Activated naive CD8-positive, alpha-beta T cell (primary cell): ENCODE measurements around the gene SMARCAL1.

Experiments used
- H3K27ac Mint-ChIP-seq: one replicate; pipeline ENCODE4 v1.8.0; 2021; ENCODE audit warnings: mixed read lengths
- H3K27me3 Mint-ChIP-seq: one replicate; pipeline ENCODE4 v1.8.0; 2021; ENCODE audit warnings: mixed read lengths
- H3K36me3 Mint-ChIP-seq: one replicate; pipeline ENCODE4 v1.8.0; 2021; ENCODE audit warnings: mixed read lengths
- H3K4me1 Mint-ChIP-seq: one replicate; pipeline ENCODE4 v1.8.0; 2021; ENCODE audit warnings: low read depth, mixed read lengths
- H3K4me3 Mint-ChIP-seq: one replicate; pipeline ENCODE4 v1.8.0; 2021; ENCODE audit warnings: mild to moderate bottlenecking, mixed read lengths
- H3K9me3 Mint-ChIP-seq: one replicate; pipeline ENCODE4 v1.8.0; 2021; ENCODE audit warnings: low read depth, mixed read lengths

Gene SMARCAL1

GRCh38 chr2:216385478-216385877 lies 26.8 kb upstream of the SMARCAL1 start:
- H3K4me3 Mint-ChIP-seq = no peak overlapping the region
- no peaks in the 10 kb centered on the region for H3K27me3 Mint-ChIP-seq
- H3K27ac Mint-ChIP-seq = no peak overlapping the region
- H3K9me3 Mint-ChIP-seq = no peaks in the 10 kb centered on the region
- peaks cover 16% of the 10 kb centered on the region for H3K4me1 Mint-ChIP-seq
- no peaks in the 10 kb centered on the region for H3K36me3 Mint-ChIP-seq

GRCh38 chr2:216387262-216387661 lies 25.0 kb upstream of the SMARCAL1 start:
- H3K27ac Mint-ChIP-seq = no peak overlapping the region
- peaks cover 16% of the 10 kb centered on the region for H3K4me1 Mint-ChIP-seq
- no peak overlapping the region for H3K4me3 Mint-ChIP-seq
- no peaks in the 10 kb centered on the region for H3K36me3 Mint-ChIP-seq
- H3K9me3 Mint-ChIP-seq = no peaks in the 10 kb centered on the region
- no peaks in the 10 kb centered on the region for H3K27me3 Mint-ChIP-seq

- no peak overlapping the region for H3K4me3 Mint-ChIP-seq
- no peaks in the 10 kb centered on the region for H3K27me3 Mint-ChIP-seq
Observed at GRCh38 chr2:216388046-216388884, 24.0 kb upstream of the SMARCAL1 start.

GRCh38 chr2:216389570-216389969 lies 22.7 kb upstream of the SMARCAL1 start:
- Mint-ChIP-seq H3K27me3 (no peaks in the 10 kb centered on the region), H3K4me1 (peaks cover 16% of the 10 kb centered on the region), H3K9me3 (no peaks in the 10 kb centered on the region), H3K4me3 (no peak overlapping the region), H3K27ac (no peak overlapping the region), H3K36me3 (no peaks in the 10 kb centered on the region)

More at GRCh38 chr2:216388046-216388884, 24.0 kb upstream of the SMARCAL1 start:
- H3K36me3 Mint-ChIP-seq = no peaks in the 10 kb centered on the region
- no peaks in the 10 kb centered on the region for H3K9me3 Mint-ChIP-seq
- peak overlapping the region; percentile 46 for H3K27ac Mint-ChIP-seq
- peaks cover 16% of the 10 kb centered on the region for H3K4me1 Mint-ChIP-seq

- H3K4me1 Mint-ChIP-seq = peaks cover 19% of the 10 kb centered on the region
- H3K9me3 Mint-ChIP-seq = no peaks in the 10 kb centered on the region
- H3K27me3 Mint-ChIP-seq = no peaks in the 10 kb centered on the region
- no peak overlapping the region for H3K4me3 Mint-ChIP-seq
- H3K36me3 Mint-ChIP-seq = no peaks in the 10 kb centered on the region
- no peak overlapping the region for H3K27ac Mint-ChIP-seq
Observed at GRCh38 chr2:216391401-216391800, 20.9 kb upstream of the SMARCAL1 start.

- H3K4me3 Mint-ChIP-seq = no peak overlapping the region
- H3K27ac Mint-ChIP-seq = no peak overlapping the region
- no peaks in the 10 kb centered on the region for H3K27me3 Mint-ChIP-seq
- no peaks in the 10 kb centered on the region for H3K36me3 Mint-ChIP-seq
- no peaks in the 10 kb centered on the region for H3K9me3 Mint-ChIP-seq
- H3K4me1 Mint-ChIP-seq = peaks cover 19% of the 10 kb centered on the region
Observed at GRCh38 chr2:216392018-216392562, 20.2 kb upstream of the SMARCAL1 start.

- Mint-ChIP-seq H3K27ac (no peak overlapping the region), H3K27me3 (no peaks in the 10 kb centered on the region), H3K9me3 (no peaks in the 10 kb centered on the region), H3K4me1 (peaks cover 12% of the 10 kb centered on the region), H3K36me3 (no peaks in the 10 kb centered on the region), H3K4me3 (no peak overlapping the region)
Observed at GRCh38 chr2:216392945-216393840, 19.1 kb upstream of the SMARCAL1 start.

GRCh38 chr2:216394881-216395280 lies 17.4 kb upstream of the SMARCAL1 start:
- H3K4me3 Mint-ChIP-seq = no peak overlapping the region
- H3K27ac Mint-ChIP-seq = no peak overlapping the region
- H3K9me3 Mint-ChIP-seq = no peaks in the 10 kb centered on the region
- no peaks in the 10 kb centered on the region for H3K36me3 Mint-ChIP-seq
- no peaks in the 10 kb centered on the region for H3K27me3 Mint-ChIP-seq
- peaks cover 3% of the 10 kb centered on the region for H3K4me1 Mint-ChIP-seq

- H3K27me3 Mint-ChIP-seq = no peaks in the 10 kb centered on the region
- peaks cover 8% of the 10 kb centered on the region for H3K4me1 Mint-ChIP-seq
Observed at GRCh38 chr2:216399621-216400020, 12.7 kb upstream of the SMARCAL1 start.

GRCh38 chr2:216402751-216403150 lies 9.5 kb upstream of the SMARCAL1 start:
- Mint-ChIP-seq H3K4me3 (no peak overlapping the region), H3K9me3 (no peaks in the 10 kb centered on the region), H3K36me3 (no peaks in the 10 kb centered on the region), H3K27me3 (no peaks in the 10 kb centered on the region), H3K27ac (no peak overlapping the region), H3K4me1 (peaks cover 6% of the 10 kb centered on the region)

More at GRCh38 chr2:216399621-216400020, 12.7 kb upstream of the SMARCAL1 start:
- H3K4me3 Mint-ChIP-seq = no peak overlapping the region
- no peaks in the 10 kb centered on the region for H3K36me3 Mint-ChIP-seq
- no peaks in the 10 kb centered on the region for H3K9me3 Mint-ChIP-seq
- H3K27ac Mint-ChIP-seq = no peak overlapping the region

- H3K36me3 Mint-ChIP-seq = no peaks in the 10 kb centered on the region
Observed at GRCh38 chr2:216404010-216404618, 8.2 kb upstream of the SMARCAL1 start.

GRCh38 chr2:216405588-216405987 lies 6.7 kb upstream of the SMARCAL1 start:
- Mint-ChIP-seq H3K27me3 (no peaks in the 10 kb centered on the region), H3K27ac (no peak overlapping the region), H3K9me3 (no peaks in the 10 kb centered on the region), H3K4me3 (no peak overlapping the region), H3K36me3 (no peaks in the 10 kb centered on the region), H3K4me1 (peaks cover 6% of the 10 kb centered on the region)

More at GRCh38 chr2:216404010-216404618, 8.2 kb upstream of the SMARCAL1 start:
- Mint-ChIP-seq H3K4me3 (no peak overlapping the region), H3K27ac (no peak overlapping the region), H3K9me3 (no peaks in the 10 kb centered on the region), H3K4me1 (peaks cover 6% of the 10 kb centered on the region), H3K27me3 (no peaks in the 10 kb centered on the region)

GRCh38 chr2:216406826-216407225 lies 5.5 kb upstream of the SMARCAL1 start:
- H3K9me3 Mint-ChIP-seq = no peaks in the 10 kb centered on the region
- H3K27me3 Mint-ChIP-seq = no peaks in the 10 kb centered on the region
- H3K4me1 Mint-ChIP-seq = peaks cover 10% of the 10 kb centered on the region
- H3K4me3 Mint-ChIP-seq = no peak overlapping the region
- no peaks in the 10 kb centered on the region for H3K36me3 Mint-ChIP-seq
- no peak overlapping the region for H3K27ac Mint-ChIP-seq

- H3K36me3 Mint-ChIP-seq = no peaks in the 10 kb centered on the region
- H3K27me3 Mint-ChIP-seq = no peaks in the 10 kb centered on the region
- H3K9me3 Mint-ChIP-seq = no peaks in the 10 kb centered on the region
- peaks cover 22% of the 10 kb centered on the region for H3K4me1 Mint-ChIP-seq
- H3K4me3 Mint-ChIP-seq = no peak overlapping the region
- H3K27ac Mint-ChIP-seq = no peak overlapping the region
Observed at GRCh38 chr2:216408426-216409290, 3.6 kb upstream of the SMARCAL1 start.
